Stimulated activated naive CD8-positive, alpha-beta T cell treated with anti-CD3 and anti-CD28 coated beads, Interleukin-15, Interleukin-2, amounts not matched to agents 100 U/mL and 50 U/mL, for 24 hours (primary cell): Measurements from ENCODE around the gene SIVA1.

Experiments
- ATAC-seq: fragments of 150-1000 bp; cut with Tn5 transposase; one replicate; pipeline ENCODE4 v1.10.0; 2021
- DNase-seq: peaks from one replicate; pipeline ENCODE4 v3.0.0; 2021

The SIVA1 gene

DNA sequence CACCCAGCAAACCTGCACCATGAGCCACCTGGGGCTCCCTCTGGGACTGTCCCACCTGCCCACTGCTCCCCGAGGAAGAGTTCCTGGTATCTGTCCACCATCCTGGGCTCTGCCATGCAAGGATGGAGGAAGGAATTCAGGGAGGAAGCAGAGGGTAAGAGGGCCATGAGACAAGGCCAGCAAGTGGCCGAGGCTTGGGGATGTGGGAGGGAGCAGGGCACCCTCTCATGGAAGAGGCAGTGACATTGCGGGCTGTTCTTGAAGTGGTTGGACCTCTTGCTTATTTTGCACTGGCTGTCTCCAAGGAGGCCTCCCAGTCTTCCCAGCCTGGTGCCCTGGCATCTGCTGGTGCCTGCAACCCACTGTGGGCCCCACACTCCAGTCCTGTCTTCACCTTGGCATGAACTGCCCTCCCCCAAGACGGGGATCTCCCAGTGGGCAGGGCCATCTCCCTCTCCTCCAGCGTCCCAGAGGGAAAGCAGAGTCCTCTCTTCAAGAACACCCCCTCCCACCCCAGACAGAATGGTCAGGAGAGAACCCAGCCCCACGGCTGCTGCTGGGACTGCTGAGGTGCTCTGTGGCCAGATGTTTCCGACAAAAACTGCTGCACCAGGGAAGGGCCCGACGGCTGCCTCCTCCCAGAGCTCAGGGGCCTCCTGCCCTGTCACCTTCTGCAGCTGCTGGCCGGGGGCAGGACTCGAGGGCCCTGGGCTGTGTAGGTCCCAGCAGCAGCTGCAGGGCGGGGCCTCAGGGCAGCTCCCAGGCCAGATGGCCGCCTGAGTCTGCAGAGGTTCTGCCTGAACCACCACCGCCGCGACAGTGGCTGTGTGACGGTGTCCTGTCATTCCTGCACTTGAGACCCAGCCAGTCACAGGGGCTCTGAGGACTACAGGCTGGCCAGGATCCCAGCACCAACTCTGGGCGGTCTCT, 44.4 kb downstream of the SIVA1 start:
- no peak for DNase-seq
- no peak for ATAC-seq

DNA sequence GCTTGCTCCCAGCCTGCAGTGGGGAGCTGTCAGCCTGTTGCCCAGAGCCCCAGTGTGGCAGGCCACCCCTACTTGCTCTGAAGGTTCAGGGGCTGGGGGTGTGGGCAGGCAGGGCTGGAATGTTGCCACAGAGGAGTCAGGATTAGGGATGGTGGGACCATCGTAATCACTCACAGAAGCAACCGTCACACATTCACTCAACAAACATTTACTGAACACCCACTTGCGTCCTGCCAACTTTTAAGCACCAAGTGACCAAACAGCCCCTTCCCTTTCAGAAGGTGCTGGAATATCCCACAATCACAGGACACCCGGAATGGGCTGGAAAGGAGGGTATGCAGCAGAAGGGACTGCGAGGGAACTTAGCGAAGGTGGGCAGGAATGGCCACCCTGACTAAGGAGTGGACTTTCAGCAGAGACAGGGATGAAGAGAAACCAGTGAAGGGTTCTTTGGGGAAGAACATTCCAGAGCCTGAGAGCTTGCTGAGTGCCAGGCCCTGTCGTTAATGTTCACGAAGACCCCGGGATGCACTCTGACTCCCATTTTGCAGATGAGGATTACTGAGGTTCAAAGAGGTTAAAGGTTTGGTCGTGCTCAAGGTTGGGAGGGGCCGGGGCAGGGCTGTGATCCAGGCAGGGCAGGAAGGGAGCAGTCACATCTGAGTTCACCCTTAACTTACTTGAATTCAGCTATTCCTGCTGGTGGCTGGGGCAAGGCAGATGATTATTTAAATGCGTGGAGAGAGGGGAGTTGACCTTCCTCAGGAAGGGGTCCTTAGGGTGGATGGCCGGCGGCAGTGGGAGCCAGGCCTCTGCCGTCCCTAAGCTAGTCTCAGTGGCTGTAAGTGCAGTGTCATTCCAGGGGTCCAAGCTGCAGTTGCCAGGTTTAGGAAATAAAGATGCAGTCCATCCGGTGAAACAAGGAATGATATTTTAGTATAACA, 45.6 kb downstream of the SIVA1 start:
- no peak for DNase-seq
- ATAC-seq: no peak

DNA sequence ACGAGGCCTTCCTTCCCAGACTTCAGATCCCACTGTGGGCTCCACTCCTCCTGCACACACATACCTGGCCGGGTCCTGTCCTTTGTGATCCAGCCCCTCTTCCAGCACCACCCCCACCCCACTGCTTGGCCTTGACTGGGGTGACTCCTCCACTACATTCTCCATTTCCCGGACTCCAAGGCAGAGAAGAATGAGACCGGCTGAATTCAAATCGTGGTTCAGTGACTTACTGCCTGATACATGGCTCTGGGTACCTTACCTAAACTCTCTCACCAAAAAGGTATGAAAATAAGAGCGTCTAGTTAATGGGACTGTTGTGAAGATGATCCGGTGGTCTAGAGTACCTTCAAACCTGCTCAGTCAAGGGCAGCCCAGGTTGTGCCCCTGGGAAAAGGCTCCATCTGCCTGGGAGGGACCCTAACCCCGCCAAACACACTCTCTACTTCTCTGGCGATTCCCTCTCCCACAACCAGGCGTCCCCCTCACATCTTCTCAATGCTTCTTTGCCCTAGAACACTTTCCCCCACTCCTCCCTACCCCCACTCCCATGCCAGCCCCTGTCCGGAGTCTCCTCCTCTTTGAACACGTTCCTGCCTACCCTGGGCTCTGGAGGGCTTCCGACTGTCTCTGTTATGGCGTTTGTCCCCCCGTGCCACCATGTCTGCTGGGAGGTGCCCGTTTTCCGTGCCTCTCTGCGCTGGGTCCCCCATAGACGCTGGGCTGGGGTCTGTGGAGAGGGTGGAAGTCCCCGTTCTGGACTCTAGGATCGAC, 46.5 kb downstream of the SIVA1 start:
- ATAC-seq (no peak), DNase-seq (no peak)

DNA sequence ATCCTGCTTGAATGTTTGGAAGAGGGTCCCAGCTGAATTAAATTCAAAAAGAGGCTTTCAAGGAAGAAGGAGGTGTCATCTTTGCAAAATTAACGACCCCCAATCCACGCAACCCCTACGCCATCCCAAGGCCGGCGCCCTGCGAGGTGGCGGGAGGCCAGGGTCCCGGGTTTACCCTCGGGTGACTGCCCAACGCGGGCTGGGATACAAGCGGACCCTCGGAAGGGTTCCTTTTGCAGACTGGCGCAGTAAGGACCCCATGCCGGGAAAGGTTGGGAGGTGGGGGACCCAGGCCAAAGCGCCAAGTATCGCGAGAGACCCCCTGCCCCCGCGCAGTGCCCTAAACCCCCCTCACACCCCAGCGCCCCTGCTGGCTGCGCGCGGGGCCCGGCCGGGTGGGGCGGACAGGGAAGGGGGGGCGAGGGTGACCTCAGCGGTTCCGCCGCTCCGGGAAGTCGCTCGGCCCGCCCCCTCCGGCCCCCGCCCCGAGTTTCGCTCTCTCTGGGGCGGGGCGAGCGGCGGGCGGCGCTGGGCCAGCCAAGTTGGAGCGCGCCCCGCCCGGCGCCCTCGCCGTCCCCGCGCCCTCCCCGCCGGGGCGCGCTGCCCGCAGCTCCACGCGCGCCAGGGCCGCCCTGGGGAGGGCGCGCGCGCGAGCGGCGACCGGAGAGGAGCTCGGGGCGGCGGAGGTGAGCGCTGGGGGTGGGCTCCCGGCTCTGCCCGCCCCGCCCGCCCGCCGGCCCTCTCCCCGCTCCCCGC, 47.2 kb downstream of the SIVA1 start:
- peak; percentile 66 for ATAC-seq
- peak; percentile 85 for DNase-seq

DNA sequence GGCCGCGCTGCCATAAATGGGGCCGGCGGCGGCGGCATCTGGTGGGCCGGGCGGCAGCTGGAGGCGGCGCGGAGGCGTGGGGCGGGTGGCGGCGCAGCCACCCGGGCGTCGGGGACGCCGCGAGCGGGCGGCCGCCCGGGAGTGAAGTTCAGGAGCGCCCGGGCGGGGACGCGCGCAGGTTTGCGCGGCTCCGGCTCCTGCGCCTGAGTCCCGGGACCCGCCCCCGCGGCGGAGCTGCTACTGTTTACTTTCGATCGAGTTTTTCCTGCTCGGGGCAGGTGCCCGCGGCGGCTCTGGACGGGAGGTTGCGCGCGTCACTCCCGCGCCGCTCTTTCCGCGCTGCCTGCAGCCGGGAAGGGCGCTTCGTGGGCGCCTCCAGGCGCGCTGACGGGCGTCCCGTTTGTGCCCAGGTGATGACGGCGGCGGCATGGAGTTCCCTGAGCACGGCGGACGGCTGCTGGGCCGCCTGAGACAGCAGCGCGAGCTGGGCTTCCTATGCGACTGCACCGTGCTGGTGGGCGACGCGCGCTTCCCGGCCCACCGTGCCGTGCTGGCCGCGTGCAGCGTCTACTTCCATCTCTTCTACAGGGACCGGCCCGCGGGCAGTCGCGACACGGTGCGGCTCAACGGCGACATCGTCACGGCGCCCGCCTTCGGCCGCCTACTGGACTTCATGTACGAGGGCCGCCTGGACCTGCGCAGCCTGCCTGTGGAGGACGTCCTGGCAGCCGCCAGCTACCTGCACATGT, 48.0 kb downstream of the SIVA1 start, which contains the start of gene ZBTB42:
ZBTB42 (plus strand) TSS at position 331 of the 749 bp plus-strand sequence; CDS start at position 428, 97 bp downstream.
- peak; percentile 68 for DNase-seq
- ATAC-seq: peak; percentile 46

DNA sequence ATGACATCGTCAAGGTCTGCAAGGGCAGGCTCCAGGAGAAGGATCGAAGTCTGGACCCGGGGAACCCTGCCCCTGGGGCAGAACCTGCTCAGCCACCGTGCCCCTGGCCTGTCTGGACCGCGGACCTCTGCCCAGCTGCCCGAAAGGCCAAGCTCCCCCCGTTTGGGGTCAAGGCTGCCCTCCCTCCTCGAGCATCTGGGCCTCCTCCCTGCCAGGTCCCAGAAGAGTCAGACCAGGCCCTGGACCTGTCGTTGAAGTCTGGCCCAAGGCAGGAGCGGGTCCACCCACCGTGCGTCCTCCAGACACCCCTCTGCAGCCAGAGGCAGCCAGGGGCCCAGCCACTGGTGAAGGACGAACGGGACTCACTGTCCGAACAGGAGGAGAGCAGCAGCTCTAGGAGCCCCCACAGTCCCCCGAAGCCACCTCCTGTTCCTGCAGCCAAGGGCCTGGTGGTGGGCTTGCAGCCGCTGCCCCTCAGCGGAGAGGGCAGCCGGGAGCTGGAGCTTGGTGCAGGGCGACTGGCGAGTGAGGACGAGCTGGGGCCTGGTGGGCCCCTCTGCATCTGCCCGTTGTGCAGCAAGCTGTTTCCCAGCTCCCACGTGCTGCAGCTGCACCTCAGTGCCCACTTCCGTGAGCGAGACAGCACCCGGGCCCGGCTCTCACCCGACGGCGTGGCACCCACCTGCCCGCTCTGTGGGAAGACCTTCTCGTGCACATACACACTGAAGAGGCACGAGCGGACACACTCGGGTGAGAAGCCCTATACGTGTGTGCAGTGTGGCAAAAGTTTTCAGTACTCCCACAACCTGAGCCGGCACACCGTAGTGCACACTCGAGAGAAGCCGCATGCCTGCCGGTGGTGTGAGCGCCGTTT, 48.8 kb downstream of the SIVA1 start:
- DNase-seq (no peak), ATAC-seq (no peak)

DNA sequence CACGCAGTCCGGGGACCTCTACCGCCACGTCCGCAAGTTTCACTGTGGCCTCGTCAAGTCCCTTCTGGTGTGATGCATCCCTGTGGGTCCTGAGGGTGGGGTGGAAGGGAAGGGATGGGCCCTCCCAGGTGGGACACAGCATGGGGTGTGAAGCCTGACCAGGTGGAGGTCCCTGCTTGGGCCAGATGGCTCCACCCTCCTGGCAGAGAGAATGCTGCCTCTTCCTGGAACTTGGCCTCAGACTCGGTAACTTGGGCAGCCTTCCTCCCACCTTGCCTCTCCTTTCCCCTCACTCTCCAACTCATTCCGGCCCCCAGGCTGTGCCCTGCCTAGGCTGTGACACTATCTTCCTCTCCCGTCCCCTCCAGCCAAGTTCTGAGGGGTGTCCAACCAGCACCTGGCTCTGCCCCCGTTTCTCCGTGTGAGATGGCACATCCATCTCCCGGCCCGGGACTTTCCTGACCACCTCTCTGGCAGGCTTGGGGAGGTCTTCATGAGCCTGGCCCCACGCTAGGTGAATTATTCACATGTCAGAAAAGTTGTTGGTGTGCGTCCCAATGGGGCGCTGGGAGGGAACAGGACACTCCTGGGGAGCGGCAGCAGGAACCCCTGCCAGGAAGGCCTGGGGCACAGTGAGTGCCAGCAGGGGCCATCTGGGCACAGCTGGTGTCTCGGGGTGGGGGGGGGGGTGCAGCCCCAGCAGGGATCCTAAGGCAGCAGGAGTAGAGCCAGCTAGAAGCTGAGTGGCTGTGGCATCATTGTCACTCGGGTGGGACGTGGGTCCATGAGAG, 49.6 kb downstream of the SIVA1 start:
- no peak for ATAC-seq
- no peak for DNase-seq

DNA sequence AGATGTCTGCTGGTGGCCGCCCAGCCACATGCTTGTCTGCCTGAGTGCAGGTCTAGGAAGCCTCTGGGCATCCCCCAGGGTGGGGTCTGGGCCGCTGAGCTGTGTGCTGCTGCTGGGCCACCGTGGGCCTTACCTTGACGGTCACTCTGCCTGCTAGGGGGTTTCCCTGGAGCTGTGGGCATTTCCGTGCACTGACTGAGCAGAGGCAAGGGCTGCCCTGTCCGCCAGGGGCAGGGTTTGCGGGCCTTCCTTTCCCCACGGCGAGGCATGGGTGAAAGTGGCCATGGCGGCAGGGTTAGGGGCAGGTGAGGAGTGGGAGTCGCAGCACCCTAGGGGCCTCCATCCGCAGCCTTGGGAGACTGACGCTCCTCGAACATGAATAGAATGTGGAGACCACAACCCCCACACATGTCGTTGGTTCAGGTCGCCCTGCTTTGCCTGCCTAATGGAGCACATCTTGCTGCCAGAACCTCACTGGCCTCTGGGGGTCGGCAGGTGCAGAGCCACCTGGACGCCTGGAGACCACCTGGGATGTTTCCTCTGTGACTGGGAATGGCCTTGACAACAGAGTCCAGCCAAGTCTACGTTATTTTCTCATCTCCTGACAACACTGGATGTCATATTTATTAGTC, 50.4 kb downstream of the SIVA1 start:
- no peak for ATAC-seq

DNA sequence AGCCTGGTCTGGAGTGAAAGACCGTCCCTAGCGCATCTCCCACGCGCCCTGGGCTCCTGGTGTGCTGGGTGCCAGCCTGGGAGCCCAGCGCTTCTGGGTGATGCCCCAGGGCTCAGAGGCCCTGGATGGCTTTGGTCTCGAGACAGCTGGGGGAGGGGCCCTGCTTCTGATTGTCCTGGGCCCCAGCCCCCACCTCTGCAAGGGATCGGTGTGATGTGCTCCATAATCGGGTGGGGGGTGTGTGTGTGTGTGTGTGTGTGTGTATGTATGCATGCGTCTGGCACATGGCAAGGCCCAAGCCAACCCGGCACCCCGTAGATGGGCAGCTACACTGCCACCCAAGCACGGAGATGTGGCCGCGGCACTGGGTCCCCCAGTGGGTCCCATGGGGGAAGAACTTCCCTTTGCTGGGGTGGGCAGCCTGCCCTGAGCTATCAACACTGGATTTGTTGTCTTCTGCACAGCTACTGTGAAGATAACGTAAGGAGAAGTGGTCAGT, 51.0 kb downstream of the SIVA1 start:
- no peak for DNase-seq
- no peak for ATAC-seq

More for the DNA sequence above, 50.4 kb downstream of the SIVA1 start:
- DNase-seq: no peak

DNA sequence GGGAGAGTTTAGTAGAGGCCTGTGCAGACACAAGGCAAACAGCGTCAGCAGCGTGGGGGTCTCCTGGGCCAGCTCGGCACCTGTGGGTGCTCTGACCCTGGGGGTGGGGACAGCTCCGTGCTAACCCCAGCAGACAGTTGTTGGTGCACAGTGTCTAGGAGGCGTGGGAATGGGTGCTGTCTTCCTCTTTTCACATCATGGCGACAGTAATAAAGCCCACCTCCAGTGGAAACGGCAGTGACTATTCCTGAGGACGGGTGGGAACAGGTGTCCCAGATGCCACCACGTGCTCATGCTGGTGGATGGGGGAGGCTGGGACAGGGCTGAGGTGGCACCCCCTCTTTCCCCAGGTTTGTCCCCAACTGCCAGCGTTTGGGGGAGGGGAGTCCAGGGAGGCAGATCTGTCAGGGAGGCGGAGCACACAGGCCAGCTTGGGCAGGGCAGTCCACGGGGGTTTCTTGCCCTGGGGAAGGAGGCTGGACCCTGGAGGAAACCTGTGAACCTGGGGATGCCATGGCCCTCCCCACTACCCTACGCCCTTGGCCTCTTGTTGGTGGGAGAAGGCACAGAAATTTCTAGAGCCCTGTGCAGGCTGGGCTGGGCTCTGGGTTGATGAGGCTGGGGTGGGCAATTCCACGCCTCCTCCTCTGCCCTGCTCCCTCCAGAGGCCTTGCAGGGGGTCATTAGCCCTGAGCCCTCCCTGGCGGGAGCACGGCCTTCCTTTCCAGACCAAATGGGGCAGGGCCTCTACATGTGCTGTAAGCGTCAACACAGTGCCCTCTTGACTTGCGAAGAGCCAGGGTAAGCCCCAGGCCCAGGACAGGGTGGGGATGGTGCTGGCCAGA, 51.8 kb downstream of the SIVA1 start:
- DNase-seq: no peak
- no peak for ATAC-seq

DNA sequence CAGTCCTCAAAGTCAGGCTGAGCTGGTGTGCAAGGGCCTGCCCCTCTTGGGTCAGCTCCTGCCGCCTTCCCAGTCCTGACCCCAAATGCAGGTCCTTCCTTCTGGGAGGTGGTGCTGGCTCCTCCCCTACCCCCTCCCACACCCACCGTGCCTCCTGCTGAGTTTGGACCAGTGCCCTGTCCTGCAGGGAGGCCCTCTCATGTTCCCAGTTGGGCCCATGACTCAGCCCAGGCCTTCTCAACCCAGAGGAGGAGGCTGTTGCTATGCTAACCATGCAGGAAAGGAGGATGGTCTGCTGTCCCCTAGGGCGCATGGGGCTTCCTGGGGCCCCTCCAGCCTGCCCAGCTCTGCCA, 52.4 kb downstream of the SIVA1 start:
- DNase-seq (no peak), ATAC-seq (no peak)

DNA sequence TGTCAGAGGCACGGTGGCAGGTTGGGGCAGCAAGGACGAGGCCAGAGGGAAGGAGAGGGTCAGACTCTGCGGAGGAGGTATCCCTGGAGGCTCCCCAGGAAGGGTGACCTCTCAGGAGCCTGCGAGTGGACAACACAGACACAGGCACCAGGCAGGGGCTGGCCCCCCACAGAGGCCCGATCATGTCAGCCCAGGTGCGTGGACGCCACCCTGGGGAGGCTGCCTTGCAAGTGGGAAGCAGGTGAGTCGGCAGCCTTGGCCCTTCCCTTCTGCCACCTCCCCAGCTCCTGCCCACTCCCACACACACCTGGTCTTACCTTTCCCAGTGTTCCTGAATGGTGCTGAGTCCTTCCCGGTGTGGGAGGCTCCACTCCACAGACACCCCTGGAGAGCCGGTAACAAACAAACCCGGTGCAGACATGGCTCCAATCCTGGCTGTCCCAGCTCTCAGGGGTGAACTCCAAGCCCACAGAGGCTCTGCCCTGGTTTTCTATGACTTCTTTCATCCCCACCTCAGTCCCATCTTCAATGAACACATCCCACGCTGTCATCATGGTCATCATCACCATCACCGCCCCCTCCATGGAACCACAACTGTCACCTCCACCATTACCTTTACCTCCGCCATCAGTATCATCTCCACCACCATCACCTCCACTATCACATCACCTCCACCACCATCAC, 53.1 kb downstream of the SIVA1 start:
- ATAC-seq (no peak), DNase-seq (no peak)

DNA sequence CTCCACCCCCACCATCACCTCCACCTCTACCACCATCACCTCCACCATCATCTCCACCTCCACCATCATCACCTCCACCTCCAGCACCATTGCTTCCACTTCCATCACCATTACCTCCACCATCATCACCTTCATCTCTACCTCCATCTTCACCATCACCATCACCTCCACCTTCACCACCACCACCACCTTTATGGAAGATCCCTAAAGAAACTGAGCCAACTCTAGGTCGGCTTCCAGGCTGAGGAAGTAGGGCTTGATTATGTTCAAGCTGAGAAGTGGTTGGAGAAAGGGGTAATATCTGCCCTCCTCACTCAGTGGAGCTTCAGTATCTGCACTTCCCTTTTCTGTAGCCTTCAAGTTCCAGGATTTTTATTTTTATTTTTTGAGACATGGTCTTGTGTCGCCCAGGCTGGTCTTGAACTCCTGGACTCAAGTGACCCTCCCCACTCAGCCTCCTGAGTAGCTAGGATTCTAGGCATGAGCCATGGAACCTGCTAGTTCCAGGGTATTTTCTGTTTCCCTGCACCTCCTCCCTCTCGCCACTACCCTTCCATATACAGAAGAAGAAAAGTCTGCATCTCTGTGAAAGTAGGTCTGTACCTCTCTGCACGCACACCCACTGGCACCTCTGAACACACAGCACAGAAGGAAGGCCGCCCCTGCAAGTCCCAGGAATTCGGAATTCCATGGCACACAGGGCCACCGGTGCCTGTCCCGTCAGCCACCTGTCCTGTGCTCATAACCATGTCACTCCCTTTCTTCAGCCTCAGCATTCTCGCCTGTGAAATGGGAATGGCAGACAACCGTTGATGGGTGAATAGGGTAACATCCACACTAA, 53.9 kb downstream of the SIVA1 start:
- ATAC-seq (no peak), DNase-seq (no peak)

DNA sequence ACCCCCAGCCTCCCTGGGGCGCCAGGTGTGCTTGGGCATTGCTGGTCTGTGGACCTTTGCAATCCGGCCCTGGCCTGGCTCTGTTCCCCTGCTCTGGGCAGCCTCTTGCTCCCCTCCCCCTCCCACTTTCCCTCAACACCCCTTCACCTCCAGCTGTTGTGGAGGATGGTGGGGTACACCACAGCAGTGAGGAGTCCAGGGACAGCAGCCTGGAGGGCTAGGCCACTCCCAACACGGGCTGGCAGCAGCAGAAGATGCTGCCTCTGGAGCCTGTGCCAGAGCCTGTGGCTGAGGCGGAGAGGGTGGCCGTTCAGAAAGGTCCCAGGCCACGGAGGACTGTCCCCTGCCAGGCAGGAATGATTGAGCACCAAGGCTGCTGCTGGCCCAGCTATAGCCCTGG, 55.5 kb downstream of the SIVA1 start:
- no peak for DNase-seq
- ATAC-seq: no peak
